GM12878 (cell line): Measurements from ENCODE around the gene MEF2C. TPM values are rescaled to one million over a fixed set of nuclear protein-coding genes. Genes with fewer than 3 reads are reported as not detected.

Experiments
- CREB1 ChIP-seq: IDR thresholded peaks from 2 replicates; pipeline ENCODE4 v1.6.1; 2012; ENCODE audit warnings: low read depth, mild to moderate bottlenecking, inconsistent platforms
- CTCF ChIP-seq, 3 experiments: IDR thresholded peaks in 2 of 3; conservative IDR thresholded peaks in 1 of 3; 2 replicates each; pipeline ENCODE4 v1.5.1; 2011; ENCODE audit warnings: low read depth in 3 of 3, low read length in 3 of 3, mild to moderate bottlenecking in 3 of 3, control low read depth in 2 of 3, moderate library complexity in 2 of 3, inconsistent platforms in 1 of 3, mixed read lengths in 1 of 3; ENCODE audit not compliant: control insufficient read depth in 2 of 3, insufficient read depth in 1 of 3; ENCODE audit errors: extremely low read depth in 1 of 3
- ESRRA ChIP-seq: IDR thresholded peaks from 2 replicates; pipeline ENCODE4 v1.6.1; 2012; ENCODE audit warnings: mild to moderate bottlenecking, low read length, improper control_type of control experiment
- SKIL ChIP-seq: fragments of 450-650 bp; IDR thresholded peaks from 2 replicates; pipeline ENCODE4 v1.6.1; 2017; ENCODE audit warnings: mild to moderate bottlenecking, low read depth, inconsistent platforms; ENCODE audit not compliant: poor library complexity, severe bottlenecking
- STAT1 ChIP-seq: fragments of 450-650 bp; conservative IDR thresholded peaks from 2 replicates; pipeline ENCODE4 v1.6.1; 2014; ENCODE audit warnings: antibody characterized with exemption, mild to moderate bottlenecking
- ZSCAN29 ChIP-seq: fragments of 450-650 bp; IDR thresholded peaks from 2 replicates; pipeline ENCODE4 v1.6.1; 2017; ENCODE audit warnings: mild to moderate bottlenecking, moderate library complexity
- polyA plus RNA-seq, 11 experiments: library from polyadenylated mRNA; depleted of rRNA in 4 of 11; unstranded in 6 of 11; stranded (reverse) in 5 of 11; fragments of >200 nt; fragmentation: Nextera tagmentation in 4 of 11; fragmentation: Illumina TruSeq in 1 of 11; extraction: Ambion mirVana in 4 of 11; extraction: Trizol in 1 of 11; gene quantifications; 1 replicate in 1 of 11; 2 replicates in 10 of 11; pipeline versions ENCODE4 v1.2.1 to v1.2.3, GENCODE V29; 2011 to 2016; ENCODE audit warnings: inconsistent platforms in 2 of 11, missing spikeins in 2 of 11, low read depth in 1 of 11
- total RNA-seq, 4 experiments: library from RNA; depleted of rRNA in 3 of 4; stranded (reverse); fragments of >200 nt in 3 of 4; fragmentation: Illumina TruSeq in 1 of 4; extraction: Trizol in 1 of 4; gene quantifications; 2 replicates each; pipeline versions ENCODE4 v1.2.1 to v1.2.3, GENCODE V29; 2013 to 2021
- TF ChIP-seq, protein P1 (sequence below): fragments of 450-650 bp; formaldehyde crosslinking; IDR thresholded peaks from 2 replicates; pipeline ENCODE4 v1.5.0; 2022; ENCODE audit warnings: mild to moderate bottlenecking, missing genetic modification characterization

The MEF2C gene
- total and polyA plus RNA-seq, 10 of the 15 experiments (the other 5 are each of a cell fraction or from before 2014, with no cell fraction given): 104 to 225 (median 180) TPM

DNA sequence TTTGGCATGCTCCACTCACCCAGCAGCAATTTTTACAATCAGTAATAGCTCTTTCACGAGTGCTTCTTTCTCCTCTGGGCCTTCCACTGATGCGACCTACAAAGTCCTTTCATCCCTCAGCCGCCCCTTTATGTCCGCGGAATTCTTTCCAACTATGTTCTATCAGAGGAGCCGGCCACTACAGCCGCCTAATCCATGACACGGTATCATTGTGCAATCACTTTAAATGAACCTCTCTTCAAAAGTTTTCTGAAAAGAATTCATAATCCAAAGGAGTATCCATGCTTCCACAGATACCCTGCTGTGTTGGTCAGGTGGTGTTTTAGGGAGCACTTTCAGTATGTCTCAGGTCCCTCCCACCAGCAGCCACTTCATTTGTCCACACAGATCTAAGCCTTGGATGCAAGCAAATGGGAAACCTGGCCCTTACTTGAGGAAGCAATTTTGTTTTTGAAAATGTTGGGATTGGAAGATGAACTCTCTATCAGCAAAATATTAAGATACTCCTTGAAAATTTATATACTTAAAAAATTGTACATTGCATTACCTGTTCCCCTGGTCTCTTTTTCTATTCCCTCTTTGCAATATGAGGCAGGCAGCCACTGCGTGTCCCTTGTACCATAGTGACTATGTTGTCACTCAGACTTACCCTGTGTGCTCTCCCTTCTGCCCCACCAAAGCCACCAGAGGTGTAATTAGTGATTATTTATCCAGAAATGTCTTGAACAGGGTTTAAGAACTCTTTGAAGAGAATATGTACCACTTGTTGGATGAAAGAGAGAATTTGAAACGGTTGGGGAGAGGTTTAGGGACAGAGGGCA lies 12.9 kb upstream of the MEF2C start (continued):
- TF ChIP-seq, protein P1, sequence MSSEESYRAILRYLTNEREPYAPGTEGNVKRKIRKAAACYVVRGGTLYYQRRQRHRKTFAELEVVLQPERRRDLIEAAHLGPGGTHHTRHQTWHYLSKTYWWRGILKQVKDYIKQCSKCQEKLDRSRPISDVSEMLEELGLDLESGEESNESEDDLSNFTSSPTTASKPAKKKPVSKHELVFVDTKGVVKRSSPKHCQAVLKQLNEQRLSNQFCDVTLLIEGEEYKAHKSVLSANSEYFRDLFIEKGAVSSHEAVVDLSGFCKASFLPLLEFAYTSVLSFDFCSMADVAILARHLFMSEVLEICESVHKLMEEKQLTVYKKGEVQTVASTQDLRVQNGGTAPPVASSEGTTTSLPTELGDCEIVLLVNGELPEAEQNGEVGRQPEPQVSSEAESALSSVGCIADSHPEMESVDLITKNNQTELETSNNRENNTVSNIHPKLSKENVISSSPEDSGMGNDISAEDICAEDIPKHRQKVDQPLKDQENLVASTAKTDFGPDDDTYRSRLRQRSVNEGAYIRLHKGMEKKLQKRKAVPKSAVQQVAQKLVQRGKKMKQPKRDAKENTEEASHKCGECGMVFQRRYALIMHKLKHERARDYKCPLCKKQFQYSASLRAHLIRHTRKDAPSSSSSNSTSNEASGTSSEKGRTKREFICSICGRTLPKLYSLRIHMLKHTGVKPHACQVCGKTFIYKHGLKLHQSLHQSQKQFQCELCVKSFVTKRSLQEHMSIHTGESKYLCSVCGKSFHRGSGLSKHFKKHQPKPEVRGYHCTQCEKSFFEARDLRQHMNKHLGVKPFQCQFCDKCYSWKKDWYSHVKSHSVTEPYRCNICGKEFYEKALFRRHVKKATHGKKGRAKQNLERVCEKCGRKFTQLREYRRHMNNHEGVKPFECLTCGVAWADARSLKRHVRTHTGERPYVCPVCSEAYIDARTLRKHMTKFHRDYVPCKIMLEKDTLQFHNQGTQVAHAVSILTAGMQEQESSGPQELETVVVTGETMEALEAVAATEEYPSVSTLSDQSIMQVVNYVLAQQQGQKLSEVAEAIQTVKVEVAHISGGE (CRISPR knock-in tag): no peak
- TF ChIP-seq ZSCAN29 (no peak), ESRRA (no peak), CTCF (IDR thresholded peaks at IDR 0.05 in 2 of 3, conservative IDR thresholded peaks at IDR 0.05 in 1 of 3; ENCODE audit: control insufficient read depth in 2 of 3, extremely low read depth in 1 of 3, insufficient read depth in 1 of 3, low read depth in 3 of 3, low read length in 3 of 3) (no peak), CREB1 (no peak), STAT1 (no peak), SKIL (no peak)
